ENCODE data around the gene PTPRQ.

GRCh38 chr12:80494836-80495235 lies 50.8 kb downstream of the PTPRQ start:
- TF ChIP-seq POLR2AphosphoS5 (IDR thresholded peaks at IDR 0.05) = no peak
- TF ChIP-seq CTCF (IDR thresholded peaks at IDR 0.05) = no peak
- no peak for TF ChIP-seq POLR2A (IDR thresholded peaks at IDR 0.05)

All from suprapubic skin (tissue), 4 donors.